ENCODE results near the gene PCBP1. TPM values are rescaled to one million over a fixed set of nuclear protein-coding genes. Genes with fewer than 3 reads are reported as not detected.
A peak's percentile ranks its signal among the peaks of the same experiment; 100 is the strongest.

Gene PCBP1
- total RNA-seq, 6 donors from 2014 or later, result 126 to 384 (median 236) TPM

GRCh38 chr2:70043252-70043875 is 43.9 kb upstream of the PCBP1 start:
- ATAC-seq (ENCODE audit: low FRiP score in 2 of 2), result peak; percentile 72 to 80

GRCh38 chr2:70044290-70045040 is 42.8 kb upstream of the PCBP1 start:
- H3K27ac ChIP-seq, result peak overlapping the region; percentile 76 to 80 (median 77)
- DNase-seq, result peak in 1 of 2 donors; percentile 53
- no peaks in the 10 kb centered on the region for H3K27me3 ChIP-seq
- no peak for ATAC-seq (ENCODE audit: low FRiP score in 2 of 2)
- TF ChIP-seq EP300 (IDR thresholded peaks at IDR 0.05) (no peak), CTCF (IDR thresholded peaks at IDR 0.05) (no peak), POLR2AphosphoS5 (IDR thresholded peaks at IDR 0.05) (no peak), POLR2A (IDR thresholded peaks at IDR 0.05) (no peak)
- H3K9me3 ChIP-seq, result no peaks in the 10 kb centered on the region
- no peak overlapping the region for H3K4me3 ChIP-seq
- 95% methylated on average over 15 of the region's 15 CpGs for WGBS, 2 donors
- H3K4me1 ChIP-seq, result peaks cover 2 to 10% (median 5%) of the 10 kb centered on the region in 4 donors
- H3K36me3 ChIP-seq, result peaks cover 0 to 46% (median 8%) of the 10 kb centered on the region in 4 donors

More at GRCh38 chr2:70043252-70043875, 43.9 kb upstream of the PCBP1 start:
- Histone ChIP-seq H3K27ac (peak overlapping the region; percentile 76 to 80 (median 77)), H3K9me3 (no peaks in the 10 kb centered on the region), H3K27me3 (no peaks in the 10 kb centered on the region), H3K36me3 (peaks cover 0 to 36% (median 7%) of the 10 kb centered on the region in 4 donors), H3K4me1 (peaks cover 2 to 10% (median 9%) of the 10 kb centered on the region in 4 donors), H3K4me3 (no peak overlapping the region)
- WGBS, 2 donors, result 63 to 90% methylated on average over 9 of the region's 9 CpGs
- TF ChIP-seq POLR2AphosphoS5 (IDR thresholded peaks at IDR 0.05), result peak; percentile 74 to 95
- peak in 1 of 6 experiments; percentile 32 for TF ChIP-seq CTCF (IDR thresholded peaks at IDR 0.05)
- TF ChIP-seq EP300 (IDR thresholded peaks at IDR 0.05), result peak in 3 of 4 donors; percentile 69 to 95 (median 91)
- TF ChIP-seq POLR2A (IDR thresholded peaks at IDR 0.05), result peak in 2 of 4 donors; percentile 23 to 57
- DNase-seq, result peak in 1 of 2 donors; percentile 79

GRCh38 chr2:70045405-70045804 is 41.9 kb upstream of the PCBP1 start:
- H3K9me3 ChIP-seq, result no peaks in the 10 kb centered on the region
- H3K27ac ChIP-seq, result peak overlapping the region in 2 of 4 donors; percentile 77
- no peak for TF ChIP-seq CTCF (IDR thresholded peaks at IDR 0.05)
- no peak for TF ChIP-seq EP300 (IDR thresholded peaks at IDR 0.05)
- no peak for TF ChIP-seq POLR2A (IDR thresholded peaks at IDR 0.05)
- TF ChIP-seq POLR2AphosphoS5 (IDR thresholded peaks at IDR 0.05), result no peak
- H3K27me3 ChIP-seq, result no peaks in the 10 kb centered on the region
- H3K4me1 ChIP-seq, result peaks cover 2 to 10% (median 5%) of the 10 kb centered on the region in 4 donors
- WGBS, 2 donors, result 88 to 92% methylated on average over 6 of the region's 6 CpGs
- ATAC-seq (ENCODE audit: low FRiP score in 2 of 2) (no peak), DNase-seq (no peak)
- peaks cover 0 to 55% (median 10%) of the 10 kb centered on the region in 4 donors for H3K36me3 ChIP-seq
- no peak overlapping the region for H3K4me3 ChIP-seq

- 79 to 87% methylated on average over 2 of the region's 2 CpGs for WGBS, 2 donors
- Histone ChIP-seq H3K27me3 (no peaks in the 10 kb centered on the region), H3K36me3 (peaks cover 0 to 60% (median 12%) of the 10 kb centered on the region in 4 donors), H3K27ac (peak overlapping the region in 3 of 4 donors; percentile 59 to 77 (median 77)), H3K4me3 (no peak overlapping the region), H3K4me1 (peaks cover 2 to 10% (median 5%) of the 10 kb centered on the region in 4 donors), H3K9me3 (no peaks in the 10 kb centered on the region)
- TF ChIP-seq EP300 (IDR thresholded peaks at IDR 0.05), result no peak
- no peak for TF ChIP-seq POLR2AphosphoS5 (IDR thresholded peaks at IDR 0.05)
- no peak for TF ChIP-seq POLR2A (IDR thresholded peaks at IDR 0.05)
- no peak for TF ChIP-seq CTCF (IDR thresholded peaks at IDR 0.05)
- ATAC-seq (ENCODE audit: low FRiP score in 2 of 2), result no peak
- no peak for DNase-seq
These were observed 41.3 kb upstream of the PCBP1 start for GRCh38 chr2:70045932-70046331.

Measured in upper lobe of left lung (tissue), 6 donors.